Right hindlimb (tissue), 1 donor: Measurements from ENCODE around the gene LTO1.
"Not testable (repeated sequence)": the region's sequence is repeated elsewhere in the genome, so short reads cannot be mapped to it uniquely, and the experiment has no call there.

Experiments
- DNase-seq: peaks from one replicate; pipeline ENCODE4 v3.0.0-alpha.2; 2018

The LTO1 gene

GRCh38 chr11:69630017-69630416 is 45.1 kb downstream of the LTO1 start:
- DNase-seq = no peak

DNA sequence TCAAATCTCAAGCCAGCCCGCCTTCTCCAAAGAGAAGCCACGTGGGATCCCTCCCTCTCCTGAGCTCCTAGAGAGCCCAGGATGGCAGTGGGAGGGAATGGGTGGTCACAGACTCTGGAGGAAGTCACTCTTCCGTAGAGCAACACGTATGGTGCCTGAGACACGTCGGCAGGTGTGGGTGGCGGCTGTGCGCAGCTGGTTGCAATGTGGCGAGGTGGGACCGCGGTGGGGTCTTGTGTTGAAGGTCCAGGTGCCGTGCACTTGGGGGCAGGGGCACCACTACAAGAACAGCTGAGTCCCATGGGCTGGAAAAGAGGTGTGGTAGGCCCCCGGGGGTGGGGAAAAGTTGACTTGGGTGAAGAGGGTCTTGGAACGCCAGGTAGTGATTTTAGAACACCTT is 47.6 kb downstream of the LTO1 start:
- no peak for DNase-seq

DNA sequence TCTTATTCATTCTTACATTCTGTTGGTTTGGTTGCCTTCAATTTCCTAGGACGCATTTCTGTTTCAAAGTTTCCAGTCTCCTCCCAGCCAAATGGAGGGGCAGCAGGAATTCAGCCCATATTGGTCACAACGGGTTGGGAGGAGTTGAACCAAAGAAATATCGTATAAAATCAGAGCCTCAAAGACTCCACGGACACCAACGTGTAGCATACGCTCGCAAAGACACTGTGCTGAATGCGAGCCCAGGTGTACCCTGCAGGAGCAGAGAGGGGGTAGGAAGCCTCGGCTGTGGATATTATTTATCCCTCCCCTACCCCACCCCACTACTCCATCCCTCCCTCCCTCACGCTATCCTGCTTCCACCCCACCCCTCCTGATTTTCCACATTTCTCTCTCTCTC is 49.7 kb downstream of the LTO1 start:
- DNase-seq = no peak

- DNase-seq = no peak
Observed at GRCh38 chr11:69624293-69624692, 50.9 kb downstream of the LTO1 start.

GRCh38 chr11:69622097-69622681 is 53.0 kb downstream of the LTO1 start:
- not testable (repeated sequence) for DNase-seq

DNA sequence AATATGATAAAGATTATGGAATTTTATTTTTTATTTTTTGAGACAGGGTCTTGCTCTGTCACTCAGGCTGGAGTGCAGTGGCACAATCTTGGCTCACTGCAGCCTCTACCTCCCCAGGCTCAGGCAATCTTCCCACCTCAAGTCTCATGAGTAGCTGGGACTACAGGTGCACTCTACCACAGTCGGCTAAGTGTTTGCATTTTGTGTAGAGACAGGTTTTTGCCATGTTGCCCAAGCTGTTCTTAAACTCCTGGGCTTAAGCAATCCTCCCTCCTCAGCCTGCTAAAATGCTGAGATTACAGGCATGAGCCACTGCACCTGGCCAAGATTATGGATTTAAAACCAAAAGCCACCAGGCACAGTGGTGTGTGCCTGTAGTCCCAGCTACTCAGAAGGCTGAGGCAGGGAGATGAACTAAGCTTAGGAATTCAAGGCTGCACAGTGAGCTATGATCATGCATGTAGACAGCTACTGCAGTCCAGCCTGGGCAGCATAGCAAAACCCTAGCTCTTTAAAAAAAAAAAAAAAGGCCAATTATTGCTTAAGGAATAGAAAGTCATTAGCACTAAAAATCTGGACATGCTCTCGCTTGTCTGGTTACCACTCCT is 54.4 kb downstream of the LTO1 start:
- no peak for DNase-seq

DNA sequence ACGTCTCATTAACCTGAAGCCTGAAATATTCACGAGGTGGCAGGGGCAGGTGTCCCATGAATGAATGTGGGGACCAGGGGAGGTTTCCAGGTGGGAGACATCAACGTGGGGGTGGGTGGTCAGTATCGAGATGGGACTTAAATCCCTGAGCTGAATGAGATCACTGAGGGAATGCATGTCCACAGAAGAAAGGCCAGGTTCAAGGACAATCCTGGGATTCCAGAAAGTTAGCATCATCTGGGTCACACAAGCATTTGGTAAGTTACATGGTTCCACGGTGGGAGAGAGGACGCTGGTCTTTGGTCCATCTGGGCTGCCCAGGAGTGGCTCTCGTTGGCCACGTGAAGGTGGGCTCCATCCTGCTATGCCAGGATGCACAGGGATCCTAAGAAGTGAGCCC is 56.9 kb downstream of the LTO1 start:
- DNase-seq = no peak

DNA sequence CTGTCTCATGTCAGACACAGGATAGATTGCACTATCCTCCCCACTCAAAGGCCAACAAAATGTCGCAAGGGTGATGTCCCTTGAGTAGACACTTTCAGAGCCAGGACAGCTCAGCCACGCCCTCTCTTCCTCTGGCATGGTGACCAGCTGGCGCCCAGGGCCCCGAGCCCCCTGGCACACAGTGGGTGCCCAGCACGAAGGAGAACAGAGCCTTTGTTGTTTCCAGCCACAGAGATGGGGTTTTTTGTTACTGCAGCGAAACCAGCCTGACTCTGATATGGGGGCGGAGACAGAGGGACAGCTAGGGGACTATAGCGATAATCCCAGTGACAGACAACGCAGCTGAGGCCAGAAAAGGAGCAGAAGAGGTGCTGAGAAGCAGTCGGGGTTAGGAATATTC is 57.5 kb downstream of the LTO1 start:
- DNase-seq = no peak

DNA sequence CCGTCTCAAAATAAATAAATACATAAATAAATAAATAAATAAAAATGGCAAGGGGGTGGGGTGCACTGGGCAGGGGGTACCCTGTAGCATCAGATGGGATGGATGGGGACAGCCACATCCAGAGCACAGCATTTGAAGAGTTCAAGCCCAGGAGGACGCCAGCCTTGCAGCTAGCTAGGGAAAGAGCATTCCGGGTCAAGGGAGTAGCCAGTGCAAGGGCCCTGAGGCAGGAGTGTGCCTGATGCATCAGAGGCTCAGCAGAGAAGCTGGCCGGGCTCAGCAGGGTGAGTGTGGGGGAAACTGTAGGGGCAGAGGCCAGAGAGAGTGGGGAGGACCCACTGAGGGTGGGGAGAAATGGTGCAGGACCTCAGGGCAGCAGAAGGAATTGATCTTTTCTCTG is 57.9 kb downstream of the LTO1 start:
- DNase-seq = no peak
